Renal cortical epithelial cell (primary cell): ENCODE results near the gene PLXNA4. TPM values are rescaled to one million over a fixed set of nuclear protein-coding genes. Genes with fewer than 3 reads are reported as not detected.

Source experiments
- DNase-seq: peaks from one replicate; pipeline ENCODE4 v3.0.0-alpha.2; 2011; ENCODE audit warnings: low read depth
- total RNA-seq: library from RNA; depleted of rRNA; stranded (reverse); fragments of >200 nt; gene quantifications from 2 replicates; pipeline ENCODE4 v1.2.3, GENCODE V29; 2014

Gene PLXNA4
- total RNA-seq, 1 donor from 2014 or later = 0.05 TPM

DNA sequence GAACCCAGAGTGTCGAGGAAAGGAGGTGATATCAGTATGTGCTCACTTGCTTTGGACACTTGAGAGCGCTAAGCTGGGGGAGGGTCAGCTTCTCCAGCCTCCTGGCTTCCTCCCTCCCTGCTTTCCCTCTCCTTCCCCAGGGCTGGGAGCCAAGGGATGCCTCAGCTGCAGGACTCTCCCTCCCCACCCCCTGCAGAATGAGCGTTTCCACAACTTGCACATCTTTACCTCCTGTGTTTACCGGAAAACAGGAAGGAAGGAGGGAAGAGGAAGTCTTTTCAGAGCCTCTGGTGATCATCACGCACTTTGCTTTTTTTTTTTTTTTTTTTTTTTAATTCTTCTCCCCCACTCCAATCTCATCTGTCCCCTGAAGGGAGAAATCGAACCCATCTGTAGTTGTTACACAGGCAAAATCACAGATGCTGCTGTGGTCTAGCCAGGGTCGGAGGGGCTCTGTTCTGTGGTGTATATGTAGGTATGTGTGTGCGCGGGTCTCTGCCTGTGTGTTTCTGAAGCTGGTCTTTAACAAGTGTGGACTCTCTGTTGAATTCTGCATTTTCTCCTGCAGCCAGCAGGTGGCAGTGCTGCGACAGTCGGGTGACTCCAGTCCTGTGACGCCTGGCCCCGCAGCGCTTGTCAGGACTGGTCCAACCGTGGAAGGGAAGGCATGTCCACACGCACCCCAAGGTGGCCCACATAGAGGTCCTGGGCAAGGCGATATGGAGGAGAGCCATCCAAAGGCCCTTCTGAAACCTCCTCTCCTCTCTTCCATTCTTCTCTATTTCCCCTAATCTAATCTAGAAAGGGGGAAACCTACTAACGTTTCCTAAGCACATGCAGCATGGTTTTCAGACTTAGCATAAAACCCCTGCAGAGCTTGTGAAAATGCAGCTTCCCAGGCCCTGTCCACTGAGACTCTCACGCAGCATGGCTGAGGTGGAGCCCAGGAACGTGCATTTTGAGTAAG lies 257.6 kb downstream of the PLXNA4 start:
- peak; percentile 67 for DNase-seq

- DNase-seq = no peak
These were observed 258.4 kb downstream of the PLXNA4 start for GRCh38 chr7:132317701-132318351.

GRCh38 chr7:132312531-132313055 lies 263.7 kb downstream of the PLXNA4 start:
- no peak for DNase-seq

GRCh38 chr7:132311733-132312132 lies 264.5 kb downstream of the PLXNA4 start:
- DNase-seq = no peak

DNA sequence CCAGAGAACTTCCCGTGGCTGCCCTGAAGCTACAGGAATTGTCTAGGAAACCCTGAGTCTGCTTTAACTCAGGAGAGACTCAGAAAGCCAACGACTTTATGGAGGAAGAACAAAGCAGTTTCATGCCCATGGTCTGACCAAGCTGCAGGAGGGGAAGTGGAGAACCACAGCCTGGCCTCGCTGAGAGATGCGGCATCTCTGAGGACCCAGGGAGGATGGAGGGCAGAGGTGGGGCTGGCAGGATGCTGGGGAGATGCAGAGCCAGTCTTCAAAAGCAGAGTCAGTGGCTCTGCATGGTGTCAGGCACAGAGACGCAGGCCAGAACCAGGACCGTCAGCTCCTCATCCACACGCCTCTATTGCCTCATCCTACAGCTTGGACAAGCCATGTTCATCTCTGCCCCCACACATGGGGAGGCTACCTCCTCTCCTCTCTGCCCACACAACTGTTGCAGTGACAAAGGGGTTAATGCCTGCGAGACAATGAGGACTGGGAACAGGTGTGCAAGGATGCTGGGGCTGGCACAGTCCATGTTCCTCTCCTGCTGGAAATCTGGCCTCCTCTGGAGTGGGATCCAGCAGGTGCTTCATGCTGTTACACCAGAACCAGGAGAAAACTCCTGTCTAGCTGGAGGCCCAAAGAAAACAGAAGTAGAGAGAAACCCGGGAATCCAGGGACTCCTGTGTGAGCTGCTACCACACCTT lies 267.0 kb downstream of the PLXNA4 start:
- DNase-seq = no peak

DNA sequence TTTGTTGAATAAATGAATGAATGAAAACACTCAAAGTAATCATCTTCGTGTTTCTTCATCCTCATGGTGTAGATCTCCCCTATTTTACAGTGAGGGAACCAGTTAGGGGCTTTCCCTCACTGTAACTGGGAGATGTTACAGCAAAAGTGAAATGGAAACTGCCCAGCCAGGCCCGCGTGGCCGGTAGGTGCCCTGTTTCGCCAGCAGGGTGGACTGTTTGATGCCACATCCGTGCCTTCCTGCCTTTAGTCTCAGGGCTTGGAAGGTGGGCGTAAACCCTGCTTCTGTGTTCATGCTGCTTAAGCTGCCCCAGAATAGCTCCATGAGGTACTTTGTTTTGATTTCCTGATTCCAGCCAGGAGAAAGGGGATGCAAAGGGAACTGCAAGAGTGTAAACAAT lies 268.8 kb downstream of the PLXNA4 start:
- no peak for DNase-seq

GRCh38 chr7:132300599-132301277 lies 275.5 kb downstream of the PLXNA4 start:
- DNase-seq = no peak

- peak; percentile 64 for DNase-seq
These were observed 277.5 kb downstream of the PLXNA4 start for GRCh38 chr7:132298790-132299189.

DNA sequence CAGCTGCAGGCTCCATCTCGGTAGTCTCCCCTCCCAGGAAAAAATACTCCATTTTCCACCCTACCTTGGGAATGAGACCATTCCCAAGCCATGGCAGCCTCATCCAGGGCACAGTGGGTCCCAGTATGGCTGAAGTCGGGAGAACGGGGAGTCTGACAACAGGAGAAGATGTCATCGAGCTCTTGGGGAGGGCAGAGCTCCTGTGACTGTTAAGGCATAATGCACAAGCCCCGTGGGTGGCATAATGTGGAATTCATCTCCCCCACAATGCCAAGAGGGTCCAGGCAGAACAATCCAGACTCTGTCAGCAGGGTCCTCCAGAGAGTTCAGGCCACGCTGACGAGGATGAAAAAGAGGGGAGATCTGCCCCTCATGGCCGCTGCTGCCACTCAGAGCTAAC lies 279.4 kb downstream of the PLXNA4 start:
- DNase-seq = no peak

DNA sequence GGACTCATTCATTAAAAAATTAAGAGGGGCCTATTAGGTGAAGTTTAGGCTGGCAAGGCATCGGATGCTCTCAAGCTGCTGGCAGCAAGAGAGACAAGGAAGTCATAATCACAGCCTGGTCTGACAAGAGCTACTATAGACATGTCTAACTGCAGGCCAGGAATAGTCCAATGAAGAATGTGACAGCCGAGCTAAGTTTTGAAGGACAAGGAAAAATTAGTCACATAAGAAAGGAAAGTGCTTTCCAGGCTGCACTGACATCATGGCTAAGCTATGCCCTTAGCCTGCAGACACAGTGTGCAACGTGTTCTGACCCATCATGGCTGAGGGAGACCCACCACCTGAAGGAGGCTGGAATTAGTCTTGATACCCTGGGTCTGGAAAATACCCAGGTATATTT lies 281.1 kb downstream of the PLXNA4 start:
- DNase-seq = no peak

DNA sequence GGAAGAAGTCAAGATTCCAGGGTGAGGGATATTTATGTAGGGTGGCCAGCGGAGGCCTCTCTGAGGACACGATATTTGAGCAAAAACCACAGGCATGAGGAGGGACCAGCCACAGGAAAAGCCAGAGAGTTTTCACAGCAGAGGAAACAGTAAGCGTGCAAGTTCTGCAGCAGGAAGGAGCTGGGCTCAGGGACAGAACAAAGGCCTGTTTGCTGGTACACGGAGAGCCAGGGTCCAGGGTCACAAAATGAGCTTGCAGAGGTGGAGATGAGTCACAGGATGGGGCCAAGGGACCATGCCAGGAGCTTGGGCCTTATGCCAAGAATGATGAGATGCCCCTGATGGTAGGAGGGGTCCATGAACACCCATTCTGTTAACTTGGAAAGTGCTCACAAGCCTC lies 283.5 kb downstream of the PLXNA4 start:
- peak; percentile 21 for DNase-seq

- no peak for DNase-seq
These were observed 284.8 kb downstream of the PLXNA4 start for GRCh38 chr7:132291481-132291880.

- no peak for DNase-seq
These were observed 286.2 kb downstream of the PLXNA4 start for GRCh38 chr7:132290021-132290420.

GRCh38 chr7:132286836-132287235 lies 289.4 kb downstream of the PLXNA4 start:
- DNase-seq = no peak

DNA sequence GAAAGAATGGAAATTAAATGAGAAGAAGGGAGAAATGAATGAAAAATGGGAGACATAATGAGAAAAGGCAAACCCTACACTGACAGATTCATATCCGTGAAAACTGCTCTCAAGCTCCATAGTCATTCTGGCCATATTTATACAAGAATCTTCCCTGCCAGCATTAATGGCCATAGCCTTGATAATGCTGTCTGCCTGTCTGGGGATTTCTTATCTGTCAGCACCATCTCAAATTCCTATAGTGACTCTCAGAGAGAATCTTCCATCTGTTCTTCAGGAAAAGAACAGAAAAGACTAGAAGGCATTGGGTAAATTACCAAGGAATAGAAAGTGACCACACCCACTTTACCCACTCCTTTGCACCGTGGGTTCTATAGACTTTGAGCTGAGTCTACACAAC lies 295.9 kb downstream of the PLXNA4 start:
- no peak for DNase-seq

- DNase-seq = no peak
These were observed 296.6 kb downstream of the PLXNA4 start for GRCh38 chr7:132279718-132280117.

DNA sequence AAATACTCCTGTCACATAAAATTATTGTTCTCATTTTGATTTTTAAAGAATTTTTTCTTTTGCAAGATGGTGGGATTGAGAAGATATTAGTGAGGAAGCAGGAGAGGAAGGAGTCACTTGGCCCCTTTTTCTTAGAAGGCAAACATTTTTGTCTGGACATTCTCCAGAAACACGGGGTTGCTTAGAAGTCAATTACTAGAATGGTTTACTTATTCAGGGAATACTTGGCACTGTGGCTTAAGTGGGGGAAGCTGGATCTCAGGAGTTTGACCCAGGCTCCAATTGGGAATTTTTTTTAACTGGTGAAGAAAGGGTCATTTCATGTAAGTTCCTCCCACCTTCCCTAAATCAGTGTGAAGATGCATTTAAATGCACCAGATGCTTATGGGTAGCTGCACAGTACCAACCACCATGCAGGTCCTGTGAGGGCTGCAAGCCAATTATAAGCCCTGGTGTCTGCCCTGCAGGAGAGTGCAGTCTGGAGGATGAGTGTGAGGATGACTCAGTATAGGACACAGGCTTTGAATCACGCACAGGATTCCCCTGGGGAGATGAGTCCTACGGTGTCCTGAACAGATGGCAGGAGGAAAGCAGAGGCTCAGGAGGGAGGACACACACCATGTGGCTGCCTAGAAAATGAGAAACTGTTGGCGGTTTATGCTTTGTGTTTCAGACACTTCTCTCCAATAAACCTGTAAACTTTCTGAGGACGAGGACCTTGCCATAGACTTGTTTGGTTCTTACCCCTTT lies 299.1 kb downstream of the PLXNA4 start:
- peak; percentile 72 for DNase-seq

DNA sequence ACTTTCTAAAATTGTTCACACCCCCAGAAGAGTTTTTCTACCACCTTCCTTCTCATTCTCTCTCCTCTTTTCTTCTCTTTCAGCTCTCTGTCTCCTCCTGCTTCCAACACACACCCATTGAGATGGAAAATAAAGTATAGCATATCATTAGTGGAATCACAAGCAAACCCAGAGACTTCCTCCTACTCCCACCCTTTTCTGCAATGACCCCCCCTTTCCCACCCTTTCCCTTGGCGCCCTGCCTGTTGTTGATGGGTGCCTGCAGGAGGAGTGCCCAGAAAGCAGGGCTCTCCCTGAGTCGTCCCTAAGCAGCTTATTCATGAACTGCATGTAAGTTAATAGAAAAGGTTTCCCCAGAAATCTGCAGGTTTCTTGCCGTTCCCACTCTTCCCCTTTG lies 300.0 kb downstream of the PLXNA4 start:
- DNase-seq = no peak

- DNase-seq = no peak
These were observed 300.6 kb downstream of the PLXNA4 start for GRCh38 chr7:132275416-132276233.

DNA sequence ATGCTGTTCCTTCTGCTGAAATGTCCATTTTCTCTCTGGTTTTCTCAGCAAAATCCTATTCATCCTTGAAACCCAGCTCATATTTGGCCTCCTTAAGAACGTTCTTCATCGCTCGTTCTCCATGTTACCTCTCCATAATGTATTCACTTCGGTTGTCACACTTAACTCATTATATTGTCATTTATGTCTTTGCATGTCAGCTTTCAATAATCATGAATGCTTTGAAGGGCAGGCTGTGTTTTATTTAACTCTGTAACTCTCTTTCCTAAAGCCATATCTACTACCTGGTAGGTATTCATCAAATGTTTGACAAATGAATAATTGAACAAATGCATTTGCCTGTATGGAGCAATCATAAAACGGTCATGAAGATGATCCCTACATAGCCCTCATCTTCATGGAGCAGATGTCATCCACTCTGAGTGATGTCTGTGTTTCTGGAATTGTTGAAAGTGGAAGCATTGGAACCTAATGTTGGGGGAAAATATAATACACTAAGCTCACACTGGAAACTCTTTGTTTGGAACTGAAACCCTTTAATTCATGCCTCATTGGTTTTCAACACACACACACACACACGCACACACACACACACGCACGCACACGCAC lies 303.4 kb downstream of the PLXNA4 start:
- DNase-seq = no peak
